Effector memory CD4-positive, alpha-beta T cell (primary cell): ENCODE data around the gene FARS2.
A peak's percentile ranks its signal among the peaks of the same experiment; 100 is the strongest.

Experiments used
- DNase-seq, 3 donors: peaks; one replicate each; pipeline ENCODE4 v3.0.0-alpha.2; 2020
- H3K27ac ChIP-seq: 2 replicates; pipeline ENCODE4 v1.7.0; 2013; ENCODE audit warnings: mild to moderate bottlenecking, low read length, moderate library complexity; ENCODE audit not compliant: insufficient read depth, poor library complexity, severe bottlenecking
- H3K27me3 ChIP-seq: replicated peaks from 2 replicates; pipeline ENCODE4 v1.7.0; 2013; ENCODE audit warnings: mild to moderate bottlenecking, low read length; ENCODE audit not compliant: insufficient read depth, control insufficient read depth, poor library complexity, severe bottlenecking
- H3K36me3 ChIP-seq: 2 replicates; pipeline ENCODE4 v1.7.0; 2013; ENCODE audit warnings: mild to moderate bottlenecking, low read length, moderate library complexity; ENCODE audit not compliant: control insufficient read depth, insufficient read depth
- H3K4me1 ChIP-seq: 2 replicates; pipeline ENCODE4 v1.7.0; 2013; ENCODE audit warnings: low read length, mild to moderate bottlenecking; ENCODE audit not compliant: control insufficient read depth, insufficient read depth, poor library complexity, severe bottlenecking
- H3K4me3 ChIP-seq: 2 replicates; pipeline ENCODE4 v1.7.0; 2013; ENCODE audit warnings: low read length, low read depth, mild to moderate bottlenecking; ENCODE audit not compliant: insufficient read depth, poor library complexity, severe bottlenecking
- H3K9me3 ChIP-seq: 2 replicates; pipeline ENCODE4 v1.7.0; 2013; ENCODE audit warnings: mild to moderate bottlenecking, low read length, moderate library complexity; ENCODE audit not compliant: control insufficient read depth

The FARS2 gene

GRCh38 chr6:5466281-5467136, 205.2 kb downstream of the FARS2 start:
- Histone ChIP-seq H3K36me3 (no peaks in the 10 kb centered on the region), H3K4me3 (no peak overlapping the region), H3K9me3 (no peaks in the 10 kb centered on the region), H3K27me3 (no peaks in the 10 kb centered on the region), H3K27ac (no peak overlapping the region), H3K4me1 (no peaks in the 10 kb centered on the region)
- DNase-seq: no peak

DNA sequence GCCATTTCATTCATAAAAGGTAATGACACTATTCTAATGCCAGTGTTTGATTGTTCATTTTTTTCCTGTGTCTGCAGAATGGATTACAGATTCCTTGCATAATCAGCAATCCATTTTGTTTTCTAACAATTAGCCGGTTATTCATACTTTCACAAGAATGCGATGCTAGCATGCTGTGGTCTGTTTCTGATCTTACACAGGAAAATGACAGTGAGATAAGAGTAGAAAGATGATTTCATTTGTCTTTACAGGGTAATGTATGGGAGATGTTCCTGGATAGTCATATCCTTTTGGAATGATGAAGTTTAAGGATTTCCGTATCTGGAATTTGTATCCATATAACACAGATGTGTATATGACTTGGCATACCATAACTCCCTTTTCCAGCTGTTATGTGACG, 207.3 kb downstream of the FARS2 start:
- H3K9me3 ChIP-seq: no peaks in the 10 kb centered on the region
- no peaks in the 10 kb centered on the region for H3K36me3 ChIP-seq
- H3K27me3 ChIP-seq: no peaks in the 10 kb centered on the region
- H3K4me1 ChIP-seq: no peaks in the 10 kb centered on the region
- no peak overlapping the region for H3K4me3 ChIP-seq
- H3K27ac ChIP-seq: no peak overlapping the region
- no peak for DNase-seq

GRCh38 chr6:5469101-5469846, 208.0 kb downstream of the FARS2 start:
- no peaks in the 10 kb centered on the region for H3K36me3 ChIP-seq

GRCh38 chr6:5471044-5471443, 209.7 kb downstream of the FARS2 start:
- no peaks in the 10 kb centered on the region for H3K36me3 ChIP-seq
- H3K4me3 ChIP-seq: no peak overlapping the region
- DNase-seq: peak; percentile 11 to 25 (median 15)
- H3K4me1 ChIP-seq: no peaks in the 10 kb centered on the region
- H3K9me3 ChIP-seq: no peaks in the 10 kb centered on the region
- H3K27ac ChIP-seq: no peak overlapping the region
- H3K27me3 ChIP-seq: no peaks in the 10 kb centered on the region

More at GRCh38 chr6:5469101-5469846, 208.0 kb downstream of the FARS2 start:
- H3K4me3 ChIP-seq: no peak overlapping the region
- no peaks in the 10 kb centered on the region for H3K27me3 ChIP-seq
- DNase-seq: no peak
- H3K4me1 ChIP-seq: no peaks in the 10 kb centered on the region
- no peak overlapping the region for H3K27ac ChIP-seq
- H3K9me3 ChIP-seq: no peaks in the 10 kb centered on the region

- Histone ChIP-seq H3K27me3 (no peaks in the 10 kb centered on the region), H3K36me3 (no peaks in the 10 kb centered on the region), H3K4me3 (no peak overlapping the region), H3K27ac (no peak overlapping the region), H3K4me1 (no peaks in the 10 kb centered on the region), H3K9me3 (no peaks in the 10 kb centered on the region)
- no peak for DNase-seq
Measured at GRCh38 chr6:5471637-5472398, 210.5 kb downstream of the FARS2 start.

DNA sequence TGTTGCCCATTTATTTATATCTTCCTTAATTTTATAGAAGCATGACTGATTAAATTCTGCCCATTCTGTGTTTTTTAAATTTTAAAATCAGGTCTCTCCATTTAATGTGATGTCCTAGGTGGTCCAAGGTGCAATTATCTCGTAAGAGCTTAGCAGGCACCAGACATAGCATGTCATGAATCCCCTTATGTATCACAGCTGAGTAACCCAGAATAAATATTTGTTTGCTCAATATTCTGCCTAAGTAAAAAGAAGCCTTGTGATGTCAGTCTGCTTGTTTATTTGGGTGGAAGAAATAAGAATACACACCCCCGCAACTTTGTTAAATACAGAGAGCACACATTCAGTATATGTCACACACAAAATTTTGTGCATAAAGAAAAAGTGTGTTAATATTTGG, 211.3 kb downstream of the FARS2 start:
- Histone ChIP-seq H3K4me3 (no peak overlapping the region), H3K4me1 (no peaks in the 10 kb centered on the region), H3K36me3 (no peaks in the 10 kb centered on the region), H3K27ac (no peak overlapping the region), H3K9me3 (no peaks in the 10 kb centered on the region), H3K27me3 (no peaks in the 10 kb centered on the region)
- no peak for DNase-seq

- Histone ChIP-seq H3K4me1 (no peaks in the 10 kb centered on the region), H3K9me3 (no peaks in the 10 kb centered on the region), H3K4me3 (no peak overlapping the region), H3K27me3 (no peaks in the 10 kb centered on the region), H3K36me3 (no peaks in the 10 kb centered on the region), H3K27ac (no peak overlapping the region)
- DNase-seq: no peak
Measured at GRCh38 chr6:5475779-5476178, 214.5 kb downstream of the FARS2 start.

- Histone ChIP-seq H3K27ac (no peak overlapping the region), H3K9me3 (no peaks in the 10 kb centered on the region), H3K4me3 (no peak overlapping the region), H3K36me3 (no peaks in the 10 kb centered on the region), H3K27me3 (no peaks in the 10 kb centered on the region), H3K4me1 (no peaks in the 10 kb centered on the region)
- DNase-seq: no peak
Measured at GRCh38 chr6:5478380-5478779, 217.1 kb downstream of the FARS2 start.

DNA sequence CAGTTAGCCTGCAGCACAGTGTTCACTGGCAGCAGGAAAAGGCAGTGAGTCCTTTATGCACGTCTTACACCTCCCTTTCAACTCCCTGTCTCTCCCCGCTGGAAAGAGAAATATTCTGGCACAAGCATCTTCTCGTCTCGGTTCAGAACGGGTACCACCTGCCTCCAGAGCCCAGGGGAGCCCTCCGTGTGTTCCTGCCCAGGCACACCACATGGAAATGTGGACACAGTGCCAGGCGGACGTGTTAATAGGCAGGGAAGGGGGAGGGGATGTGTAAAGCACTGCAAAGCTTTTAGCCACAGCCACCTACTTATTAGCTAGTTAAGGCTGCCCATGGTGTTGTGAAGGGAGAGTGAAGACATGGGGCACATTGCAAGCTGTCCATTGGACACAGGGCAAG, 219.7 kb downstream of the FARS2 start:
- H3K9me3 ChIP-seq: no peaks in the 10 kb centered on the region
- no peak overlapping the region for H3K4me3 ChIP-seq
- H3K27ac ChIP-seq: no peak overlapping the region
- no peak for DNase-seq
- no peaks in the 10 kb centered on the region for H3K36me3 ChIP-seq
- no peaks in the 10 kb centered on the region for H3K27me3 ChIP-seq
- no peaks in the 10 kb centered on the region for H3K4me1 ChIP-seq
